Measurements from ENCODE around the gene SARDH.
"Not testable (repeated sequence)": the region's sequence is repeated elsewhere in the genome, so short reads cannot be mapped to it uniquely, and the experiment has no call there.

SARDH gene

DNA sequence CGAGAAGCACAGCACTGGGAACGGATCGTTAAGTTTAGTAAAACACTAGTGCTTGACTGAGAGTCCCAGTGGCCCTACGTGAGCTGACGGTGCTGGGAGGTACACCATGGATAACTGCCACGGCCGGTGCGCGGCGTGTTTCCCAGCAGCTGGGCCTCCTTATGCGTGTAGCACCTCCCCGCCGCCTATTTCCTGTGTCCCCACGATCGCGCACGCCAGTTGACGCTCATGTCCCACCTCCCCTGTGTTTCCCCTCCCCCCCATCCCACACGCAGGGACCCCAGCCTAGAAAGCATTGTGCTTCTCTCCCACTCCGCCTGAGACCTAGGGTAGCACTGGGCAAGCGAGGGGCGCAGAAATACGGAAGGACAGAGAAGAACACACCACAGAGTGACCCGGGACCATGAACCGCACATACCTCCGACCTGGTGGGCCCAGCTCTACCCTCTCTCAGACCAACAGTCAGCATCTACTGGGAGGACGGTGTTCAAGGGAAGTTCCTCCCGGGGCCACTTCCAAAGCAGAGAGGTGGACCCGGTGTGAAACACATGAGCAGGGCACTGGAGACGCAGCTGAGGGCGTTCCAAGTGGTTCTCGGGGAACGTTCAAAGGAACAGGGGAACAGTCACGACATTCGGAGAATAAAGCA is 56.4 kb downstream of the SARDH start:
- DNase-seq = no peak

DNA sequence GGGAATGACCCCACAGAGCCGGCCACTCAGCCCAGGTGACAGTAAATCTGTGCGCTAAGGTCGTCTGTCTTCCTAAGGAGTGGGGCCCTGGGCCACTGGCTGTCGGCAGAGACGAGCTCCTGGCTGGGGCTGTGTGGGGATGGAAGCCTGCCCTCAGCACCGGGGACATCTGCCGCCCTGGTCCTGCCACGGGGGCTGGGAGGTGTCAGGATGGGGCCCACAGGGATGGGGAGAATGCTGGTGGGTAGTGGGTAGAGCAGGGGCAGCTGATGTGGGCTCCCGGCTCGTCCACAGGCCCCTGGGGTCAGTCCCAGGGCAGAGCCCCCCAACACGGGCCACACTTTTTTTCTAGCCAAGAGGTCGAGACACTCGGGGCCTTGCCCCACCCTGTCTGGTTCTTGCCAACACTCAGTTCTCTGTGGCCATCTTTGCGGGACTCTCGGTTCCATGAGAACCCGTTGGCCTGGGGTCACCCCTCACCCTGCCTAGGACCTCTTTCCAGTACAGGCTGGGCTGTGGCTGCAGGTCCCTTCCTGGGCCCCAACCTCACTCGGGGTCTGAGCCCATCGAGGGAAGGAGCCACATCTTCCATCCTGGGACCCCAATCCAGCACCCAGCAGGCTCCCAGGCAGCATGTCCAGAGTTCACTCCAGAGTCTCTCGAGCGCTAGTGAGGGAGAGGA is 57.0 kb downstream of the SARDH start:
- DNase-seq = no peak

DNA sequence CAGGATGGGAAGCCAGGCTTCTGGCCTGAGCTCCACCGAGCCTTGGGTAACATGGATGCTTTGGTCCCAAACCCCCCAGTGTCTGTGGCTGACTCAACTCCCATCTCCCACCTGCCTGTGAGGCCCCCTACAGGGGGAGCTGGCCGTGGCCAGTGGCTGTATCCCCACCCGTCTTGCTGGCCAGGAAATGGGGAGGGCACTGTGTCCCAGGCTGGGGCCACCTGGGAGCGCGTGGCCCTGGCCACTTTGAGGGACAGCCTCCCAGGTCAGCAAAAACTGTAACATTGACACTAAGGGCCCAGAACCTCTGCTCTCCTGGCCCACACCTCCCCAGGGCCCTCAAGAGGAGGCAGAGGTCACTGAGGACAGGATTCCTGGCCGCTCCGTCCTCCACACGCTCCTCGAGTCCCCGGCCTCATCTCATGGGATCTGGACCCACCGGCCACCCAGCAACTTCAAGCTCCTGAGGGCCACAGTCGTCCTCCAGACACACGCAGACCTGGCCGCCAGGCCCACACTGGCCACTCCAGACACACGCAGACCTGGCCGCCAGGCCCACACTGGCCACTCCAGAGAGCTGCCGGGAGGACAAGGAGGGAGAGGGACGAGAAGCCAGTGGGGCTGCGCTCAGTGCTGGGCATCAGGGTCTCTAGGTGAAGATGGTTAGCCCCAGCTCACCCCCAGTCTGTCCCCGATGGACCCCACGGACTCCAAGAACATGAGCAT is 57.7 kb downstream of the SARDH start:
- DNase-seq = no peak

DNA sequence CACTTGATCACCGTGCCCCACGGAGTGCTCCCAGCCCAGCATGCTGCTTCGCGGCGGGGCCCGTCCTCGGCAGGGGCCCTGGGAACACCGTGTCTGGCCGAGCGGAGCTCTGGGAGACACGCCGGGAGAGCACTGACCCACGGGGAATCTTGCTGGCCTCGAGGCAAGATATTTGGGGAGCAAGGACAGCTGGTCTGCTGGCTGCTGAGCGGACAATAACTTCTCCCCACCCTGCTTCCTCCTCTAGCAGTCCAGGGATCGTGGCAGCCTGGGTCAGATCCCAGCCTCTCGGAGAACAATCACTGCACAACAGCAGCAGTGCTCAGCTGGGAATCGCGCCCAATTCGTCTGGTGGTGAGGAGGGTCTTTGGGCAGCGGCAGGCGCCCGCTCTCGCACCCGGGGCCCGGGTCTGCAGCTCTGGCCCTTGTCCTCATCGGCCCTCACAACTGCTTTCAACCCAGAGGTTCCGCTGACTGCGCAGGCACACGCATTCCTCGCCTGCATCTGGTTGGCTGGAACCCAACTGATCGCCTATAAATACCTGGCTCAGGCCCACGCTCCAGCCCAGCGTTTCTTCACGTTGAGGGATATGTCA is 58.6 kb downstream of the SARDH start:
- DNase-seq = no peak

DNA sequence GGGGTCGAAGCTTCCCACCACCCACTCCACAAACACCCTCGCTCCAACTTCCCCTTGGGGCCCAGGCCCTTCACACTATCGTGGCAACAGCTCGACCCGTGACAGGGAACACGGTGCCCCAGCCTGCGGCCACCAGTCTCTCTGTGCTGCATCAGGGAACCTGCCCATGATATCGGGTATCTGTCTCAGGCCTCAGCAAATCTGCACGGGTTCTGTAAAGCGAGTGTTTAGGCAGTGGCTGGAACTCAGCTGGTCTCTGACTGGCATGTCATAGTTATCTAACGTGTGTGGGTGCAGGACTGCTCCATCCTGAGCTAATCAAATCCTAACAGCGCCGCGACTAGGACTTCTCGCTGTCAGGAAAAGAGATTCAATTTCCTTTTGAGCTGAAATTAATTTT is 59.1 kb downstream of the SARDH start:
- DNase-seq = no peak

DNA sequence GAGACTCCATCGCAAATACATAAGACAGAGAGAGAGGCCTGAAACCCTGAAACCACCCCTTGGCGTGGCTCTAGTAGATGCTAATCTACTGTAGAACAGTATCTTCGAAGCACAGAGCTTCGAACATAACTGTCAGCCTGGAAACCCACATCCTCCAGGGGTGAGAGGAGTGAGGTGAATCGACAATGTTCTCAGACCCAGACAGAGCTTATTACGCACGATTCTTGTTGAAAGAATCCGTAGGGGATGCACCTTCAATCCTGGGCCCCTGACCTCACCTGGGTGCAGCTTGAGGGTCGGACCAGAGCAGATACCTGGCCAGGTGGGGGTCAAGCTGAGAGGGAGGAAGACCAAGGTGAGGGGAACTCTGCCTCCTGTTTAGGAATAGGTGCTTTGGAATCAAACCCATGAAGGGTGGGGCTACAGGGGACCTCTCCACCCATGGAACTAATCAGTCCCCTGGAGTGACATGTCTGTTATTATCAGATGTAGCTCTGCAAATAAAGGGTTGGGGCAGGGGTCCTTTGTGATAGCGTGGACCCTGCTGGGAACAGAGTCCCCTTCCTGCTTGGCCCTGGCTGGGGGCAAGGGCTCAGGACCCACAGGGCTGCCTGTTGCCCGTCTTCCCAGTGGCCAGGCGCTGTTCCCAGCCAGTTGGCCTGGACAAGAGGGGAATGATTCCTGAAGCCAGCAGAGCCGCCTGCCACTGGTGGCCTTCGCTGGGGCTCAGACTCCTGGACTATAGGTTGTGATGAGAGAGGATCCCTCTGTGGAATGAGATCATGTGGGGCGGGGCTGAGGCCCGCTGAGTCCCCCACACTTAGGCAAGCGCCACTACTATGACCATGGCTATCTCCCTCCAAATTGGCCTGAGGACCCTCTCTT is 60.8 kb downstream of the SARDH start:
- DNase-seq = no peak

DNA sequence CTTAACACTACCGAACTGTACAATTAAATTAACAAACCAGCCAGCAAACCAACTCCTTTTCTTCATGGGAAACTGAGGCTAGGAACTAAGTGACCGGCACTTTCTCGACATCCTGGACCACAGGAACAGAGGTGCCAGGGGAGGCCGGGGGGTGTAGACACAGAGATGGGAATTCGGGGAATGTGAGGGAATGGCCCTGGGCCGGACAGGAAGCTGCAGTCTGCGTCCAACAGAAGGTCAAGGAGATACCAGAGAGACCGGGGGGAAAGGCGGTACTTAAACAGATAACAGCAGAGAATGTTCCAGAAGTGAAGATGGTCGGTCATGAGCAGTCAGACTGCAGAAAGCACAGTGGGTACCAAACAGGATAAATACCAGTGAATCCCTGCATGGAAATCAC is 61.7 kb downstream of the SARDH start:
- no peak for DNase-seq

DNA sequence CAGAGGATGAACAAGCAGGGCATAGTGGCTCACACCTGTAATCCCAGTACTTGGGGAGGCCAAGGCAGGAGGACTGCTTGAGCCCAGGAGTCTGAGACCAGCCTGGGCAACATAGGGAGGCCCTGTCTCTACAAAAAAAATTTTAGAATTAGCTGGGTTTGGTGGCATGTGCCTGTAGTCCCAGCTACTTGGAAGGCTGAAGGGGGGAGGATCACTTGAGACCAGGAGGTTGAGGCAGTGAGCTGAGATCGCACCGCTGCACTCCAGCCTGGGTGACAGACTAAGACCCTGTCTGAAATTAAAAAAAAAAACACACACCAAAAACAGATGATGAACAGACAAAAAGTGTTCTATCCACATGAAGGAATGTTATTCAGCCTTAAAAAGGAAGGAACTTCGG is 62.4 kb downstream of the SARDH start:
- not testable (repeated sequence) for DNase-seq

DNA sequence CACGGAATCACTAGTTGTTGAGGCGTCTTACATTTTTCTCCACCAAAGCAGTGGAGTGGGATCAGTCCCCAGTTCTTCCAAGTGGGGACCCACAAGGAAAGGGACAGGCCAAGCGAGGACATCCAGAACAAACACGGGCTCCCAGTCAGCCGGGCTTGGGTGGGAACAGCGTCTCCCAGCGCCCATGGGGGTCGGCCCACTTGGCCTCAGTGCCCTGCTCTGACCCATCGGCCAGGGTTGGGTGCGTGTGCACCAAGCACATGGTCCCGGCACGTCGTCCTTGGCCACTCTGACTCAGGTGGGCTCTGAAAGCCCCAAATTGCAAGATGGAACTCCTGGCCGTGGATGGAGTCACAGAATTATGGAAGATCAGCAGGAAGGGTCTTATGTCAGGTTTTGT is 64.1 kb downstream of the SARDH start:
- no peak for DNase-seq

DNA sequence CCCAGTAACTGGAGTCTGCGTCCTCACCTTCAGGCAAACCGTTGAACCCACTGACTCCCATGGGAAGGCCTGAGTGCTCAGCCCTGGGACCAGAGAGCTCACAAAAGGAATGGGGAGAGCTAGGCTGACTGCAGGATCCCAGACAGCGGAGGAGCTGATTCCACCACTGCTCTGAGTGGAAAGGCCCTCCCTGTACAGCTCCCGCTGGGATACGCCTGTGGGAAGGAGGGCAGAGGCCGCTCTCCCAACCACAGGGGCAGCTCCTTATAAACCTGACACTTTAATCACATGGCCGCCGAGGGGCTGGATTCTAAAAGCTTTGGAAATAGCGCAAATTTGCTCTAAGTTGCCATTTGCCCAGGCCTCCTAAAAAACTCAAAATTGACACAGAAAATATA is 64.9 kb downstream of the SARDH start:
- DNase-seq = no peak

DNA sequence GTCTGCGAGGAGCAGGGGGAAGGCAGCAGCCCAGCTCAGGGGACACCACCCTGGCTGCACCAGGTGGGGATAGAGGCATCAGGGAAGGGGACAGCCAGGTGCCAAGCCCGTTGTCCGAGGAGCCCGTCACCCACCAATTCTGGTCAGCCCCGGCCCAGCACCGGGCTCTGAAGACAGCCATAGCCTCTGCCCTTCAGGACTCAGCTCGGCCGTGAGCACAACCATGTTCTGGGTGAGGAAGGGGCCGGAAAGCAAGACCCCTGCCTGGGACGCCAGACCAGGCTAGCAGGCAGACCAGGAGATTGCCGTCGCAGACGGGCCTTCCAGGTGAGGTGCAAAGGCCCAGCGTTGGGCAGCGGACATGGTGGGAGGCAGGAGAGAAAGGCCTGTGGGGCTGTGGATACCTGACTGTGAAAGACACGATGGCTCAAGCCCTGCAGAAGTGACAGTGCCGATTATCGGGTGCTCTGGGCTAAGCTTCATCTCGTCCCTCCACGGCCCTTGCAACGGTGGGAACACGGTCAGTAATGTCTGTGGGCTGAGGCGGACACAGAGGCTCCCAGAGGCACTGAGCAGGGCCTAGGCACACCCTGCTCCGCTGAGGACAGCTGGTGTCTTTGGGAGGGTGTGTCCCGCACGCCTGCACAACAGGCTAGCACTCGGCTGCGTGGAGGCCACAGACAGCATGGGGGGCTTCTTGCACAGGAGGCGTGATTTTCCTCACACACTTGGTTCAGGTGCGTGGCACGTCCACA is 65.5 kb downstream of the SARDH start:
- no peak for DNase-seq

DNA sequence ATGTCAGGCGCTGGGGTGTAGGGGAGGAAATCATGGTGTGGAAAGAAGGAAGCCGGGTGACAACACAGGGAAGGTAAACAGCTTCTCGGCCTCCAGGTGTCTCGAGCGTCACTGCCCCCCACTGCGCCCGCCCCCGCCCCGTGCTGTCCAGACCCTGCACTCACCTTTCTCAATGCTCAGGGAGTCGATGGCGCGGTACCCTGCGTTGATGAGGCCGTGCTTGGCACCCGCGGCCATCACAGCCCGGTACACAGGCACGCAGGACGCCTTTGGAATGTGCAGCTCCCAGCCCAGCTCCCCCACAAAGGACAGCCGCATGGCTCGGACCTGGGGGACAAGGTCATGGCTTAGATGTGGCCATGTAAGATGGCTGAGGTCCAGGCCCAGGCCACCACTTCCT is 66.8 kb downstream of the SARDH start:
- no peak for DNase-seq

DNA sequence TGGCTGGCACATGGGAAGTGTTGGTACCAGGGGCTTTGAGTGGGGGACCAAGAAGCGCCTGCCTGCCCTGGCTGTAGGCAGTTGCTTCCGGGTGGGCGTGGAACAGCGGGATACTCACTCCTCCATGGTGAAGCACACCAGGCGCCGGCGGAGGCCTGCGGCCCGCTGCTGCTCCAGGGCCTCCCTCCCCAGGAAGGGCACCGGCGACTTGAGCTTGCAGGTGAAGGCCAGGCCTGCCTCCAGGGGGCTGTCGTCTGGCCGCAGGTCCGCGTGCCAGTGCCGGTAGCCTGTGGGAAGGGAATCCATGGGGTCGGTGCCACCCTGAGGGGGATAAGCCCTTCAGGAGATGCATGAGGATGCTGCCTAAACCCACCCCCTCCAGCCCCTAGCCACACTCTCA is 67.7 kb downstream of the SARDH start:
- no peak for DNase-seq

DNA sequence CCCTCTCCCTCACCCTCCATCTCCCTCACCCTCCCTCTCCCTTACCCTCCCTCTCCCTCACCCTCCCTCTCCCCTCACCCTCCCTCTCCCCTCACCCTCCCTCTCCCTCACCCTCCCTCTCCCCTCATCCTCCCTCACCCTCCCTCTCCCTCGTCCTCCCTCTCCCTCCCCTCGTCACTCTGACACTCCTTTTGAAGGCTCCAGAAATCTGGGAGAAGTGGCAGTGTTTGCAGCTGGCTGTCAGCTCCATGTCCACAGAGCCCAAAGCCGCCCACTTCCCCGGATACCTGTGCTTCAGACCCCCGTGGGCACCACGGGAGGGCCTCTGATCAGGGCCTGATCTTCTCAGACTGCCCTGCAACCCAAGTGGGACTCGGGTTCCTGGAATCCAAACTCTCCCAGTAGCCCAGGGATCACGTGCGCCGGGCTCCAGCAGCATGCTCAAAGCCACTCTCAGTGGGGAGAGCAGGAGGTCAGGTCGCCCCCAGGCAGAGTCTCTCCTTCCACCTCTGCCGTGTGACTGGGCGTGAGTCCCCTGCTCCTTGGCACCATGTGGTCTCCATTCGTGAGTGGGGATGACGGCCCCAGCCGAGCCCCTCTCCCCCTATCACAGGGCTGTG is 68.9 kb downstream of the SARDH start:
- no peak for DNase-seq

DNA sequence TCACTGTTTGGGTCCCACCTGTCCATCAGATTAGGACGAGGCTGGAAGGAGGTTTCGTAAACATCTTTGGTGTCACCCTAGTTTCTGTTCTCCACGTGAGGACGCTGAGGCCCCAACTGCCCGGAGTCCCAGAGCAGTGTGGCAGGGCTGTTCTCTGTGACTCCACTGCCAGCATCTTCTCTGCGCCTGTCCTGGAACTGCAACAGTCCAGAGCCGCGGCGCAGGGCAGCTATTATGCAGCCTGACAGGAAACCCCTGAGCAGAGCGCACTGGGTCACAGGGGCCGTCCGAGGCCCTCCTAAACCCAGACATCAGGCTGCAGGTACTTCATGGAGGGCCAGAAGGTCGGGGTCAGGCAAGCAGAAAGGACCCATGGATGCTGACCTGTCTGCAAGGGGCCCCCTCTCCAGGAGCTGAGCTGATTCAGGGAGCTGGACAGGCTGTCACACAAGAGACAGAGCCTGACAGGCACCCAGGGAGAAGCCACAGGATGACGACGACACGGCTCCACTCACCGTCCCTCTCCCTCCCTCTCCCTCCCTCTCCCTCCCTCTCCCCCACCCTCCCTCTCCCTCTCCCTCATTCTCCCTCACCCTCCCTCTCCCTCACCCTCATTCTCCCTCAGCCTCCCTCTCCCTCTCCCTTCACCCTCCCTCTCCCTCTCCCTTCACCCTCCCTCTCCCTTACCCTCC is 70.2 kb downstream of the SARDH start:
- DNase-seq = no peak

DNA sequence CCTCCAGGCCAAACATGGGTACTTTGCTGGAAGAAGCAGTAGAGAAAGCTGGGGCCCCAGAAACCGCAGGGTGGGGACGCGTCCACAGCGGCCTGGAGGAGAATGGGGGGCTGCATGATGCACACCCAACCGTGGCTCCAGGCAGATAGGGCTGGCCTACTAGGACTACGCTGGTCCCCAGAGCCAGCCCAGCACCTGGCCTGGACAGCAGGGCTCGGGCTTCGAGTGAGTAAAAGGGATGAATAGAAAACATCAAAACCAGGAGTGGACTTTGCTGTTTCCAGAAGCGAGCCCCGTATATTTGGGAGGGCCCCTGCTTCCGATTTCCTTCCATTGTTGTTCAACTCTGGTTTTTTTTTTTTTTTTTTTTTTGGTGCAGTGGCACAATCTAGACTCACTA is 71.3 kb downstream of the SARDH start:
- DNase-seq = no peak

DNA sequence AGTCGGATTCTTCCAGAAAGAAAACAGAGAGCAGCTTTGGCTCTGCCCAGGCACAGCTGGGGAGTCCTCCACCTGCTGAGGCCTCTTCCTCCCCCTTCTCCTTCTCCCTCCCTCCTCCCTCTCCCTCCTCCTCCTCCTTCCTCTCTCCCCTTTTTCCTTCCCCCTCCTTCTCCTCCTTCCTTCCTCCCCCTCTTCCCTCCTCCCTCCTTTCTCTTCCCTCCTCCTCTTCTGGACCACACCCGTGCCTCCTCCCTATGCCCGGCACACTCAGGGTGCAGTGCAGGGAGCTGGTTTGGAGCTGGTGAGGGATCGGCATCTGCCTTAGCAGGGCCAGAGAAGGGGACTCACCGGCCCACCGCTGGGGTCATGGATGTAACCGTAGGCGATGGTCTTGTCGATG is 71.8 kb downstream of the SARDH start:
- DNase-seq = no peak

DNA sequence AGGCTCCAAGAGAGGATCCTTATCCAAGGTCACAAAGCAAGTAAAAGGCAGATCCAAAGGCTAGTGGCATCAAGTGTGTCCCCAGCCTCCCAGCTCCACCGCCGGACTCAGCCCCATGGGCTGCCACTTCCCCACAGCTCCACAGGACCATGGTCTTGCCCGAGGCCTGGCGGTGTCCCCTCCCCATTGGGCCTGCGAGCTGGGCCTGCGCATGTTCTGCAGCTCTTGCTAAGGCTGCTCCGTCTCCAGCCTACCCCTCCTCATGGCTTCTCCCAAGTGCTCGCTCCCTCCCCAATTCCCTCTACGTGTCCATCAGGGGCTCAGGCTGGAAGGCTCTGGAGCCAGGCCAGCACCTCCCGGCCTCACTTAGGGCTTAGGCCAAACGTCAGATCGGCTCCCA is 72.6 kb downstream of the SARDH start:
- no peak for DNase-seq

DNA sequence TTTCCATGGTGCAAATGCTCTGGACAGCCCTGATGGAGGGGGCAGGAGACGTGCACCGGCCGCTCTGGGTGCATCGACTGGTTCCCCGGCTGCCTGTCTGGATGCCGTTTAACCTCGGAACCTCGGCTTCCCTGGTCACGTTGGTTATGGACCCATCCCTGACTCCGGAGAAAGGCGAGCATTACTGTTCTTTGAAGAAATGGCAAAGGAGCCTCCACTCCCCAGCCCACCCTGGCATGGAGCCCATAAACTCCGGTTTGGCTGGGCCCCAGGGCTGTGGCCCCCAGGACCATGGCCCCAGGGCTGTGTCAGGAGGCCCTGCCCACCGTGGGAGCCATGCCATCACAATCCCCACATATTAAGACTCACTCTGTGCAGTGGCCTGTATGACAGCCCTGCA is 73.1 kb downstream of the SARDH start:
- no peak for DNase-seq

DNA sequence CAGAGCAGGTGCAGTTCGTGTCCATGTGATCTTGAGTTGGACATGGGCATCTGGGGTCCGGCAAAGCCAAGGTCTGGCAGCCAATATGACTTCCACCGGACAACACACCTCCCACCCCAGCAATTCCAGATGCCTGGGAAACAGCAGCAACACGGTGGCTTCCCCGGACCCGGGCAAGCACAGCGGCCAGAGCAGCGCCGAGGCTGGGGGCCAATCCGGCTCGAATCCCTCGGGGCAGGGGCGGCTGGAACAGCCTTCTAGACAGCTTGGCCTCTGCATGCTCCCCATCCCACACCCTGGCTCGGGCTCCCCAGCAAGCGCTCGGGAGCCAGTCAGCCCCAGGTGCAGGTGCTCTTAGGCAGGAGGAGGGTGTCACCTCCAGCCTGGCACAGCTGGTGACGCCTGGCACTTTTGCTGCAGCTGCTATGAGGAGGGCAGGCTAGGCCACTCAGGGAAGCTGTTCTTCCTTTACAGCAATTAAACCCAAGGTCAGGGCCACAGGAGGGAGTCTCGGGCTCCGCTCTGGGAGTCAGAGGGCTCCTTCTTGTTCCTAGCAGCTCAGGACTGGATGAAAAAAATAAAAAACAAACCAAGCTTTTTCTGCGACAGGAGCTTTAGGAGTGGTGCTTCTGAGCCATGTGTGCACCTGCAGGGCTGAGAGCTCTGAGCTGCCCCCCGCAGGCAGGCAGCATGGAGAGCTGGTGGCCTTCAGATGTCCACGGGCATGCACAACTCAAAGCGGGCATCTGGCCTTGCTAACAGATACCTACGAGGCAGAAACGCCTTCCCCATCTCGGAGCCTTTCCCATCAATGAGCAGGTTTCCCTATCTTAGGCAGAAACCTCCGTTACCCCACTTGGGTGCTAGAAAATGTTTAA is 73.7 kb downstream of the SARDH start:
- no peak for DNase-seq
